ENCODE results near the gene LRP8.

Gene LRP8

DNA sequence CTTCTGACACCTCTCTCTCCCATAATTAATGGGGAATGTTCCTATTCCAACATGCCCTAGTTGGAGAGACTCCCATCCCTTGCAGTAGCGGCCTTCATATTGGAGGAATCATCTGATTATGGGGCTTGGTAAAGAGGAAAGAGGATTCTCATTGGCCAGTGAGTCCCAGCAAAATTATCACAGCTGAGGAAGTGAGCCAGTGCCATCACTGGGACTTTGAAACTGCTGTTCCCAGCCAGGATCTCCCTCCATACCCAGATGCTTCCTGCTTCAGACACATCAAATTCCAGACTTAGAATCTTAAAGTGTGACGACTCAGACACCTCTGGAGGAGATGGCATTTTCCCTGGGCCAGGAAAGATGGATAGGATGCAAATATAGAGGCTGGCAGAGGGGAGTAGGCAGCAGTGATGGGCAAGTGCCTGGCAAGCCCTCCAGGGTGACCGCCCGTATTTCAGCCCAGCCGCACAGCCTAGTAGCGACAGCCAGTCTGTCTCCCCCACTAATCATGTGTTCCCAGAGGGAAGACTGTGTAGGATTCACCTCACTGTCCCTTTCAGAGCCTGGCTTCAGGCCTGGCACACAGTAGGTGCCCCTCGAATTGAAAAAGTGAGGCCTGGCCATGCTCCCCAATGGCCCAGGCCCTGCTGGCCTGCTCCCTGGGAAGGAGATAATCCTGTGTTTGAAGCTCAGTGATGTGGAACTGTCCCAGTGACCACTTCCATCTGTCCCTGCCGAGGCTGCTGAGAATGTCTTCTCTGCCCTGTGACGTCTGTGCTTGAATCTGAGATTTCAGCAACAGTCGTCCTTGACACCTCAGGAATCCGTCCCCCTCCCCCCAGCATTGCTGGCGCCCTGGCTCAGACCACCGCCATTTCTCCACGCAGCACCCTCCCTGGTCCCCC lies 48.3 kb downstream of the LRP8 start:
- no peak for DNase-seq

DNA sequence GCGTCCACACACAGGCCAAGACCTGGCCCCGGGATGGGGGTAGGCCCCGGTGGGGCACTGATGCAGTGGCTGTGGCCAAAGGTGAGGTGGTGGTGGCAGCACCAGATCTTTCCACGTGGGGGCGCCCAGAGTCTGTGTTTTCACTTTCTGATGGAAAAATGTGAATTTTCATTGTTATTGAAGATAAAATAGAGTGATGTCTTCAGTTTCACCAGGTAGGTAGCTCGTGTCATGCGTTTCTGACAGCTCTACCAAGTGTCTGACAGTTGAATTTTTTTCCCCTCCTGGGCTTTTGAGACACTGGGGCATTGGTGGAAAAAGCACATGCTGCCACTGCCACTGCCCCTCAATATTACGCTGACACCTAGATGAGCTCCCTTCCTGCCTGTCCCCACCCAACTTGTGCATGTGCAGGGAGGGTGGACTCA lies 49.6 kb downstream of the LRP8 start:
- no peak for DNase-seq

DNA sequence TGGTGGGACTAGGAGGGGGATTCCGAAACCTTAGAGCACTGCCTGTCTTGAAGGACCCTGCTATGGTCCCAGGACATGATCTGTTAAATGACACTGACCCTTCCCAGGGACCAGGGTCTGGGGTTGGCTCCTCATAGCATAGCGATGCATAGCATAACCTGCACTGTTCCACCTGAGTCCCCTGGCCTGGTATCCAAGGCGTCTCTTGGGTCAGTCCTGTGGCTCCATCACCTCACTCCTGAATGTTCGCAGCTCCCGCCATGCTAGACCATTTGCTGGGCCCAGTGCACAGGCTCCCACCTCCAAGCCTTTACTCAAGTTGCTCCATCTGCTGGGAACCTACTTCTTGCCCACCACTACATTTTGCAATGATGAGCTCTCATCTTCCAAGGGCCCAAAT lies 50.5 kb downstream of the LRP8 start:
- DNase-seq = no peak

DNA sequence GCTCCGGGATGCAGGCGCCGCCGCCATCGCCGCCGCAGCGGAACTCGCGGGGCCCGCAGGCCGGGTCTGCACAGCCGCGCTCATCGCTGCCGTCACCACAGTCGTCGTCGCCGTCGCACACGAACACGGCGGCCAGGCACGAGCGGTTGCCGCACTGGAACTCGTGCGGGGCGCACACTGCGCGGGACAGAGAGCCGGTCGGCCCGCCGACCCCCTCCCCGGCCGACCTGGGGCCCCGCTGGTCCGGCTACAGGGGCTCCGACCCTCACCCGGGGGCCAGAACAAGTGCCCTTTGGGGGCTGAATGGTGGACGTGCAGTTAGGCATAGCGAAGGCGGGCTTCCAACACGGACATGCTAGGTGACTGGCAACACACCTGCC lies 51.0 kb downstream of the LRP8 start:
- no peak for DNase-seq

DNA sequence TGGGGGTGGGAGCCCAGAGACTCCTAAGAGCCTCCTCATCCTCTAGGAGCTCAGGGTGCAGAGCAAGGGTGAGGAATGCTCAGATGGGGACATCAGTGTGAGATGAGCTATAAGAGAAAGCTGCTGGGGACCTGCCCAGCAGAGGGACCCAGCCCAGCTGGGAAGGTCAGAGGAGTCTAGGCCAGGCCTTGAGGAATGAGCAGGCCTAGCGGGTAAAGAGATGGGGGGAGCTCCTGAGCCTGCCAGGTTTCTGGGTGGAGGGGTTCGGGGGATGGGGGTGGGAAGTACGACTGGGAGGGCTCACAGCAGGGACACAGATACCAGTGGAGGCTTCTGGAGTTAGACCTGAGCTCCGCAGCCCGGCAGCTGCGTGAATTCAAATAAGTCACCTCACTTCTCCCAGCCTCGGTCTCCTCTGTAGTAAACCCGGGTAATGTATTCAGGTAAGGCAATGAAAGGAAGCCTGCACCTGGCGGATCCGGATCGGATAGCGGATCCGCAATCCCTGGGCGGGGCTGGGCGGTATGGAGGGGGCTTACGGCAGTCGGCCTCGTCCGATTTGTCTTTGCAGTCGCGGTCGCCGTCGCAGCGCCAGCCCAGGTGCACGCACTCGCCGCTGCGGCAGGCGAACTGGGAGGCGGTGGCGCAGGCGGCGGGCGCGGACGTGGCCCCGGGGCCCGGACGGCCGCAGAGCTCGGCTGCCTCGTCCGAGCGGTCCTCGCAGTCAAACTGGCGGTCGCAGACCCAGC lies 51.5 kb downstream of the LRP8 start:
- DNase-seq = no peak

DNA sequence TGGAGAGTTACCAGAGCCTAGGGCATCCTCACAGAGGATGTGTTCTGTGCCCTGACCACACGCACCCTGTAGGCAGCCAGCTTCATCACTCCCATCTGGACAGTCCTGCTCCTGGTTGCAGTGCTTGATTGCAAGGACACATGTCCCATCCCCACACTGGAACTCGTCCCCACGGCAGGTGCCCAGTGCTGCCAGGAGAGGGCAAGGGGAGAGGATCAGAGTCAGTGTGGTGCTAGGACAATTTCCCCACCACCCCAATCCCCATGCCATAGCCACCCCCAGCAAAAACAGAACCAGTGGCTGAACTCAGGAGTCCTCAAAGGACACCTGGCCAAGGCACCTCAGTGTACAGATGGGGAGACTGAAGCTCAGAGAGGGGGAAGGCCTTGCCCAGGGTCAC lies 52.3 kb downstream of the LRP8 start:
- no peak for DNase-seq

DNA sequence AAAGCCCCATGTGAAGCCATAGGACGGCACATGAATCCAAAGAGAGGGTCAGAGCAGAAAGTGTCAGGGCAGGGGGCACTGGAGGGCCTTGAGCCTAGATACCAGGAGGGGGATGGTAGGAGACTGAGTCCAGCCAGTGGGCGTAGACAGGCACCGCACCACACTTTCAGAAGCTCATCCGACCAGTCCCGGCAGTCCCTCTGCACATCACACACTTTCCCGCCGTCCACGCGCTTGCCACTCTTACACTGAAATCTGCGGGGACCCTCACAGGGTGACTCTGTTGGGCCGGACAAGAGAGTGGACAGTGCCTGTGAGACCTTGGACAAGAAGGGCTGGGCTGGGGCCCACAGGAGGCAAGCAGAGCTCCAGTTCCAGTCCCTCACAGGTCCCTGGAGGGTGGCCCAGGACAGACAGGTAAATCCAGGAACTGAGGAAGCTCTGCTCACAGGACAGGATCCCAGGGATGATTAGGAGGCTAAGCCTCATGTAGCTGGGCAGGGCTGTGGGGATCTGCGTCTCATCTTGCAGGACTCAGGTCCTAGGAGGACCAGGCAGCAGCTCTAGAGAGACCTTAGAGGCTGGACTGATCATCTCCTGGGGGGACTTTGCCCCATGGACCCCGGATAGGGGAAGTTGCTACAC lies 53.2 kb downstream of the LRP8 start:
- no peak for DNase-seq

DNA sequence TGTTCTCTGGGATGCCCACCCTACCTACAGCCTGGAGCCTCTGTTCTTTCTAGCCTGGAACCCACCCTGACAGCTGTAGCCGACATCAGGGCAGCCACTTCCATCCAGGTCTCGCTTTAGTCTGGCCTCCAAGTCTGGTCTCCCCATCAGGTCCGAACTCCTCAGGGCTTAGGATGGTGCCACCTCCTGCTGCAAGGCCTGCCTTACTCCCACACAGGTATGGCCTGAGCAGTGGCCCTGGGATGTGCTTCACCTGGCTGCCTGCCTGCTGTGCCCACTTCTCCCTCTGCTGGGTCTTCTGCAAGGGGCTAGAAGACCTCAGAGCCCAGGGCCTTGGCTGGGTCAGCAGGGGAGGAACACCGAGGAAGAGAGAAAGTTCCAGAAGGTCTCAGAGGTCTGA lies 53.8 kb downstream of the LRP8 start:
- DNase-seq = no peak

DNA sequence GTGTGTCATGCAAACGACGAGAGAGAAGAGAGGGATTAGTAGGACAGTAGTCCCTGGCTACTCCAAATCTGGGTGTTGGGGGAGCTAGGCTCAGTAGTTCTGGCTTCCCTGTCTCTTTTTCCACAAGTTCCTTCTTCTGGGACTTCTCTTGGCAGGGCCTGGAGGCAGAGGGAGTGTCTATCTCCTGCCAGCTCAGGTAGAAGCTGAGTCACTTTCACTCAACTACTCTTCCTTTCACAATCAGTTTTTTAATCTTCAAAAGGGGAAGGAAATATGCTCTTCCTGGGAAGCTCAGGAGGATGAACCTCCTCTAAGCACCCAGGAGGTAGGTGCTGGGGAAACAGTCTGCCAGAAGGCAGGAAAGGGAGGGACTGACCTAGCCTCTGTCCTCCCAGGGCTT lies 54.3 kb downstream of the LRP8 start:
- no peak for DNase-seq

DNA sequence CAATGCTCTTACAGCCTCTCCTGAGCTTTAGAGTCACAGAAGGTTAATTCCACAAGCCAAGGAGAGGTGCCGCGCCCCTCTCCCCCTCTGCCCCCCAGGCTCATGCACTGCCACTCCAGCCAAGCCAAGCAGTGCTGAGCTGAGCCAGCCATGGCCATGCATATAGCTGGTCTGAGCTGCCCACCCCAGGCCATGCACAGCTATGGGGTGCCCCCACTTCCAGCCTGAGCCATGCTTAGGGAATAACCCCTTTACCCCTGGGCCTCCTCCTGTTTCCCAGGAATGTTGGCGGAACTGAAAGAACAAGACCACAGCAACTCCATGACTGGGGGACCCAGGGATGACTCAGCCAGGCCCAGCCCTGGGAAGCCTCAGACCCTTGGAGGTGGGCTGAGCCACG lies 55.5 kb downstream of the LRP8 start:
- DNase-seq = no peak

DNA sequence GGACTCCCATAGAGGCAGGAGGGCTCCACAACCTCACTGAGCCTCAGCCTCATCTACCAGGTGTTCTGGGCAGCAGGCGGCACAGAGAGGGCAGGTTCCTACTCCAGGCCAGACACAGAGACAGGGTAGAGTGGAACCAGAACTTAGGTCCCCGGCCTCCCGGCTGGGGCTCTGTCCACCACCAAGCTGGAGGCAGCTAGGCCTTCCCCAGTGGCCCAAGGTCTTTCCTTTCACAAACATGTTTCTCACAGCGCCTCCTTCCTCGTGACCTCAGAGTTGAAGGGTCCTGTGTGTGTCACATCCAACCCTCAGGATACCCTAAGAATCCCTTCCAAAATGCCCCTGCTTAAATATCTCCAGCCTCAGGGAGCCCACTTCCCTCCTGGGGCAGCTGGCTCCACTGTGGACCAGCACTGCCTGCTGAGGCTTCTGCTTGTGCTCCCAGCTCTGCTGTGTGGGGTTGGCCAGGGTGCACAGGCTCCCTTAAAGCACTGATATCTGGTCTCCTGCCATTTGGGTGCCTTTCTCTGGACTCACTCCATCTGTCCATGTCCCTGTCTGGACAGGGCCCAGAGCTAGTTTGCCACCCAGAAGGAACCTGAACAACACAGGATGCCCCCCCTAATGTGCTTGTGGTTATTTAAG lies 56.3 kb downstream of the LRP8 start:
- no peak for DNase-seq

DNA sequence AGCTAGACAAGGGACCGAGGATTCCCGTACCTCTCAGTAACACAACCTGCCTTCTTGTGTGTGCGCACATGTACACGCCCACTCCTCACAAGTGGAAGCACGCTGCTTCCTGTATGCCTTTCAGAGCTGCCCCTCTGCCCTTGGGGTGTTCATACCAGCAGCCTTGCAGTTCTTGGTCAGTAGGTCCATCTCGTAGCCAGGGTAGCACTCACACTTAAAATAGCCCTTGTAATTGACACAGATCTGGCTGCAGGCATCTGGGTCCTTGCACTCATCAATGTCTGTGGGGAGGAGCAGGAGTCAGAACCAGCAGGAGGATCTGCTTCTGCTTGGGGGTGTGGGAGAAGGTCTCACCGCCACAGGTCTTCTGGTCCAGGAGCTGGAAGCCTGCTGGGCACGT lies 57.0 kb downstream of the LRP8 start:
- DNase-seq = no peak

DNA sequence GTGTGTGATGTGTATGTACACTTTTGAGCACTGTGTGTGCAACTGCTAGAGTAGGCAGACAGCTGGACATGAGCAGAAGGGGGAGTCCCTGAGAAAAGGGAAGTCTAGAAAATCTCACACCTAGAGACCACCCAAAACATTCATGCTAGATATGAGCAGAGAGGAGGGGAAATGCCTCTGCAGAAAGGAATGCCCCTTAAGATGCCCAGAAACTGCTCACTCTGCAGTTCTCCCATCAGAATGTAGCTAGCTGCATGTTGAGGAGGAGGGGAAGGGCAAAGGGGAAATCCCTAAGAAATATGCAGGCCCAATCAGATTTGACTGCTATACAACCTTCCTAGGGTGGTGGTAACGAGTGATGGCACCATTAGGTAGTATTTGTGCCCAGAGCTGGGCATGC lies 57.8 kb downstream of the LRP8 start:
- DNase-seq = no peak

DNA sequence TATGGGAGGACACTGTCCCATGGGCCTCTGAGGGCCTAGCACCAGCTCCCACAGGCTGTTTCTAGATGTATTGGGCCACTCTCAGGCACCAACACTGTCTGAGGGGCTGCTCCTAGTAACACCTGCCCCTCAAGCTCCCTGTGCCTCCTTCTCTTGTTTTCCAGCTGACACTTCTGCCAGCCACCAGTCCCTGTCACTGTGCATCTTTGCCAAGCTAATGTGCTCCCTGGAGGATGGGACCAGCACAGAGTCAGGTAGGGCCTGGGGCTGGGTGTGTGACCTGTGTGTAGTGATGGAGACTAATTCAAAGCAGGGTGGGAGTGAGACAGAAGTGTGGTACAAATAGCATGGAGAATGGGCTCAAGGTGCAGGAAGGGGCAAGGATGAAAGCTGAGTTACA lies 60.1 kb downstream of the LRP8 start:
- no peak for DNase-seq

DNA sequence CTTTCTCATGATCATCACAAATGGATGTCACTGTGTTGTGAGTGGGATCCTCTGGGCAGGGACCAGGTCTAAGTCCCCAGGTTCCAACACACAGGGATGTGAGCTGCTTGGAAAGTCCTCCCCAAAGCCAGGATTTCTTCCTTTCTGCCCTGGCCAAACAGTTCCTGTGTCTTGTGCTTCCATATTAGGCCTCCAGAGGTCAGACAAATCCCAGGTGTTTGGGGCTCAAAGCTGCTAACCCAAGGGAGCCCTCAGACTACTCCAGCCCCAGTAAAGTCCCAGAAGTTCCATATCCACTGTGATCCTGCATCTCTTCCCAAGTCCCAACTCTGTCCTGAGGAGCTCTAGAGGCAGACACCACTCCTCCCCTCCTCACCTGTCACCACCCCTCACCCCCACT lies 61.8 kb downstream of the LRP8 start:
- DNase-seq = no peak

DNA sequence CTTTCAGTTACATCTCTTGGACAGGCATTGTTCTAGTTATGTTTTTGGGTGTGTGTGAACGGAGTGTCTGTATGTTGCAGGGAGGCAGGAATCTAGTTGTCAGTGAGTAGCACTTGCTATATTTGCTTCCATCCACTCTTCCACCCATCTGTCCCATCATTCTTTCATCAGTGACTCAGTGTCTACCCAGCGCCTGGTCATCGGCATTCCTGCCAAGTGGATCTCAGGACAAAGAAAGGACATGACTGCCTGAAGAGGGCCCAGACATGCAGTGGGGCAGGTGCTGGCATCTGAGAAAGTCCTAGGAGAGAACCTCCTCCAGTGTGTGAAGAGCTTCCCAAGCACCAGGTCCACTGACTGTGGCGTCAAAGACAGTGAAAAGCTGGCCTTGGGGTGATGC lies 62.3 kb downstream of the LRP8 start:
- DNase-seq = no peak

DNA sequence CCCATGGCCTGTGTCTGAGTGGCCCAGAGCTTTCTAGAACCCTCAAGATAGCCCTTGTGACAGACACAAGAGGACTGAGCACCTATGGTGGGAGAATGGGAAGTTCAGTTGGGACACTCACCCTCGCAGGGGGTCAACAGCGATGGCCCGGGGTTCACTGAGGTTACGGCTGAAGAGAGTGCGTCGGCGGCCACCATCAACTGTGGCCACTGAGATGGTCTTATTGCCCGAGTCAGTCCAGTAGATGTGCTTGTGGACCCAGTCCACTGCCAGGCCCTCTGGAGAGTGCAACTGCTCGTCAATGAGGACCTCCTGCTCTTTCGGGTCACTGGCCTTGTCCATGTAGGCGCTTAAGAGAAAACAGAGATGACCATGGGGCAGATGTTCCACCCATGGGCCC lies 63.8 kb downstream of the LRP8 start:
- no peak for DNase-seq

DNA sequence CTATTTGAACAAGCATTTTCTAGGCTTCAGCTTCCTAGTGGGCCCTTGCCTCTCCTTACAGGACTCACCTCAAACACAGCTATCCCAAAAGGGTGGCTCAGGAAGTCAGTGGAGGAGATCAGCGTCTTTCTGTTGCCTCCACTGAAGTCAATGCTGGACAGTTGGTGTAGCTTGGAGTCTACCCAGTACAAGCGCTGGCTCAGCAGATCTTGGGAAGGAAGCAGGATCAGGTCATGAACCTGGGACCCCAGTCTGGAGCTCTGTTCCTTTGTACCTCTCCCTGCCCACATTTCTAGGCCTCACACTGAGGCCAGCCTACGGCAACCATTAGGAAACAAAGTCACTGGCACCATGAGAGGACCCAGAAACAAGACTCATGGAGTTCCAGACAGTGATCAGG lies 65.9 kb downstream of the LRP8 start:
- no peak for DNase-seq

DNA sequence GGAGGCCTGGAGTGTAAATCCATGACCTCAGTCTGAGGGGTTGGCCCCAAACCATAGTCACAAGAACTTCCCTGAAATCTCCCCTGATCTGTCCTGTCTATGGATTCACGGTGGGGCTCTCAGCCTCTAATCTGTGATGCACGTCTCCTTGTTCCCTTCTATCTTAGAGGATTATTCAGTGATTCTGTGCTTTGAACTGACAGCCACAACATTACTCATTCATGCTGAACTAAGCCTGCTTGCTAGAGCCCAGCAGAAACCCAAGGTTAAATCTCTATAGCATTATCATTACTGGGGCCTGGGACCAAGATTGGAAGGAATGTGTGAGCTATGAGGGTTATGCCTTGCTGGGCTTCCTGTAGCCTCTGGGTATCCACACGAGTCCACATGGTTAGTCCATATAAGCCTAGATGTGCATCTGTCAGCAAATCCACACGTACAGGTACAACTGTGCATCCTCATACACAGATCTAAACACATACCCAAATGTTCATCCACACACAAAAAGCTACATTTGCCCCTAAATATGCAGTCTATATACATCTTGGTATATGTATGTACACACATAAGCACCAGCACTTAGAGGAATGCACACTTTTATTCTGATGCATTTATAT lies 67.1 kb downstream of the LRP8 start:
- DNase-seq = no peak

DNA sequence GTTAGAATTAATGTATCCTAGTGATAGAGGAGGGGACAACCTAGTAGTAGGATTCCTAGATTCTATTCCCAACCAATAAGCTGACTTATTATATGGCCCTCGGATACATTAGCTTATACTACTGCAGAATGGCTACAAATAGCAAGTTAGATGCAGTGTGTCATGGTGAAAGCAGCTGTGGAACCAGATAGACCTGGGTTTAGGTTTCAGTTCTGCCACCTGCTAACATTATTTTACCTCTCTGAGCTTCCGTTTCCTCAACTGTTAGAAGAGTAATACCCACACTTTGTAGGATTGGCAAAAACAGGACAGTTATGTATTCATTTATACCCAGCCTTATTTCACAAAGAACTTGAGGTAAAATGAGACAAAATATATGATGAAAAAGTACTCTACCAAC lies 67.9 kb downstream of the LRP8 start:
- no peak for DNase-seq

DNA sequence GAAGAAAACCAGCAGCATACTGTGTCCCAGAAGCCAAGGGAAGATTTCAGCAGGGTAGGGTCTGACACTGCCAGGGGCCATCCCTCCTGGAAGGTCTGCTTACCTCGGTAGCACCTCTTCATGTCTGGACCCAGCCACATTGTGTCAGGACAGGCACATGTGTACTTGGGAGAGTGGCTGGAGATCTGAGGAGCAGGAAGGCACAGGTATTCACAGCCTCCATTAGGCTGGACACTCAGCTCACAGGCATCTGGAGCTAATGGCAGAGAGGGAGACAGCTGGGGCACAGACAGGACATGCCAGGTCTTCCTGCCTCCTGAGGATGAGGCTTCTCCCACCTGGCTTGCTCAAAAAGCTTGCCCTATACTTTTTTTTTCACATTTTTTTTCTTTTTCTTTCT lies 69.7 kb downstream of the LRP8 start:
- no peak for DNase-seq

DNA sequence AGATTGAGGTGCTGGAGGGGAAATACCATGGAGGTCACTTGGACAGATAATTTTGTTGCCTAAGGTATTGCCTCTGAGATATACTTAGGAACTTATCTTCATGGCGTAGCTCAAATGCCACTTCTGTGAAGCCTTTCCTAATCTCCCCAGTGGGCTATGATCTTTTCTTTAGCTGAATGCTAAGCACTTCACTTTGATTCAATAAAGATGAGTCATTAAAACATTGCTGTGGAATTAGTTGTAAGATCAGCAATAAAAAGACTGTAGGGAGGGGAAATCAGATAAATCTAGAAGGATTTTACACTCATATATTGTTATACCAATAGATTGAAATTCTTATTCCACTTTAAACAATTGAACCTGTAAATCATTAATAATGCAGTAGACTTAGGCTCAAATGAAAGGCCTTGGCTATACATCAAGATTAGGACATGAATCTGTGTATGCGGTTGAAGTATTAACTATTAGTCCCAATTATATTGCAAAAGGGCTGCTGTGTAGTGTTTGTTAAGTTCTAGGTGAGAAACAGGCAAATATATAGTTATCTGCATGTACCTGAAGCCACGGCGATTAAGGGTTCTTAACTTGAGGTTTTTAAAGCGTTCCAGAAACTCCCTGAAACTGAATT lies 70.3 kb downstream of the LRP8 start:
- no peak for DNase-seq

All from GOT3 (cell line).